Stomach (tissue), 9 donors: Measurements from ENCODE around the gene FAM20B. TPM values are rescaled to one million over a fixed set of nuclear protein-coding genes. Genes with fewer than 3 reads are reported as not detected.

Source experiments
- DNase-seq, 2 donors: peaks; one replicate each; pipeline versions ENCODE4 v3.0.0 to v3.0.0-alpha.2; 2013 to 2019
- H3K27ac ChIP-seq, 5 donors: fragments of 200-600 bp in 4 of 5; sonication (generic) in 4 of 5; one replicate each; pipeline ENCODE4 v1.5.1; 2013 to 2019; ENCODE audit warnings: mild to moderate bottlenecking in 1 of 5, moderate library complexity in 1 of 5
- H3K27me3 ChIP-seq, 3 donors: fragments of 200-600 bp; sonication (generic); one replicate each; pipeline ENCODE4 v1.5.1; 2017 to 2019; ENCODE audit warnings: mixed run types in 1 of 3
- H3K36me3 ChIP-seq, 4 donors: fragments of 200-600 bp; sonication (generic); 1 replicate in 3 of 4; 2 replicates in 1 of 4; pipeline ENCODE4 v1.5.1; 2016 to 2019
- H3K4me1 ChIP-seq, 4 donors: fragments of 200-600 bp; sonication (generic); one replicate each; pipeline ENCODE4 v1.5.1; 2016 to 2019
- H3K4me3 ChIP-seq, 4 donors: fragments of 200-600 bp; sonication (generic) in 3 of 4; one replicate each; pipeline ENCODE4 v1.5.1; 2016 to 2019; ENCODE audit warnings: mild to moderate bottlenecking in 1 of 4
- H3K9me3 ChIP-seq, 4 donors: fragments of 200-600 bp; sonication (generic); one replicate each; pipeline ENCODE4 v1.5.1; 2016 to 2019
- CTCF ChIP-seq, 7 experiments: fragments of 450-650 bp in 4 of 7; fragments of 200-600 bp in 3 of 7; sonication (generic) in 3 of 7; IDR thresholded peaks; one replicate each; pipeline ENCODE4 v1.5.1; 2016 to 2019; ENCODE audit warnings: antibody characterized with exemption in 7 of 7, control low read depth in 2 of 7, mild to moderate bottlenecking in 1 of 7
- EP300 ChIP-seq: sonication (generic); formaldehyde crosslinking; IDR thresholded peaks from one replicate; pipeline ENCODE4 v1.6.1; 2017; ENCODE audit warnings: antibody characterized with exemption
- POLR2A ChIP-seq, 4 donors: fragments of 450-650 bp; IDR thresholded peaks; one replicate each; pipeline ENCODE4 v1.6.1; 2016; ENCODE audit warnings: antibody characterized with exemption in 4 of 4, control low read depth in 2 of 4, mild to moderate bottlenecking in 1 of 4, moderate library complexity in 1 of 4
- POLR2AphosphoS5 ChIP-seq, 3 donors: sonication (generic); formaldehyde crosslinking; IDR thresholded peaks; one replicate each; pipeline ENCODE4 v1.6.1; 2016; ENCODE audit warnings: antibody characterized with exemption in 3 of 3
- WGBS, 5 donors: extraction: QIAGEN DNeasy Blood & Tissue Kit in 3 of 5; methylation state at CpG; one replicate each; pipeline versions ENCODE4 v1.1.5 to v1.1.7; 2013 to 2018; 5-methylcytosine and 5-hydroxymethylcytosine counted together
- intact Hi-C: fragments of 100-400 bp; cut with DNase I; formaldehyde crosslinking; loops from one replicate; pipeline ENCODE4 v1.15.1; 2023; ENCODE audit warnings: low total_unique reads
- polyA plus RNA-seq, 3 donors: library from polyadenylated mRNA; stranded (reverse); fragments of 200-250 nt; gene quantifications; one replicate each; pipeline ENCODE4 v1.2.3, GENCODE V29; 2013
- total RNA-seq, 5 donors: library from RNA; depleted of rRNA; stranded (reverse); fragments of >200 nt; gene quantifications; one replicate each; pipeline versions ENCODE4 v1.1.0 to v1.2.3, GENCODE V29; 2014 to 2016
- donor health status: healthy with polysubstance abuse.
- donor health status: Bipolar disorder and iron deficiency.
- donor health status: healthy.

Gene FAM20B
- total and polyA plus RNA-seq, 8 donors: 8.1 to 43.3 (median 18.5) TPM

GRCh38 chr1:179042087-179042486 is 16.4 kb downstream of the FAM20B start:
- intact Hi-C loops: no loop called here
- no peak for DNase-seq
- 89 to 97% (median 96%) methylated on average over 4 to 8 of the region's 8 CpGs for WGBS, 5 donors
- Histone ChIP-seq H3K4me3 (no peak overlapping the region), H3K27me3 (no peaks in the 10 kb centered on the region), H3K36me3 (peaks cover 0 to 17% (median 9%) of the 10 kb centered on the region in 4 donors), H3K4me1 (peaks cover 11 to 28% (median 19%) of the 10 kb centered on the region in 4 donors), H3K9me3 (no peaks in the 10 kb centered on the region), H3K27ac (no peak overlapping the region)
- TF ChIP-seq EP300 (no peak), POLR2AphosphoS5 (IDR thresholded peaks at IDR 0.05) (no peak), POLR2A (IDR thresholded peaks at IDR 0.05) (no peak), CTCF (IDR thresholded peaks at IDR 0.05) (no peak)

- TF ChIP-seq CTCF (IDR thresholded peaks at IDR 0.05) (no peak), POLR2AphosphoS5 (IDR thresholded peaks at IDR 0.05) (no peak), EP300 (no peak), POLR2A (IDR thresholded peaks at IDR 0.05) (no peak)
- Histone ChIP-seq H3K4me3 (no peak overlapping the region), H3K4me1 (peaks cover 9 to 28% (median 17%) of the 10 kb centered on the region in 4 donors), H3K9me3 (no peaks in the 10 kb centered on the region), H3K27me3 (no peaks in the 10 kb centered on the region), H3K27ac (no peak overlapping the region), H3K36me3 (peaks cover 0 to 17% (median 9%) of the 10 kb centered on the region in 4 donors)
- DNase-seq: no peak
- intact Hi-C loops: no loop called here
- 96 to 100% (median 97%) methylated on average over 5 of the region's 5 CpGs for WGBS, 5 donors
Observed at GRCh38 chr1:179042700-179043099, 17.0 kb downstream of the FAM20B start.

- intact Hi-C loops: no loop called here
- no peak for TF ChIP-seq POLR2A (IDR thresholded peaks at IDR 0.05)
- TF ChIP-seq CTCF (IDR thresholded peaks at IDR 0.05): no peak
- TF ChIP-seq EP300: no peak
- TF ChIP-seq POLR2AphosphoS5 (IDR thresholded peaks at IDR 0.05): no peak
- DNase-seq: no peak
- Histone ChIP-seq H3K4me3 (no peak overlapping the region), H3K27me3 (no peaks in the 10 kb centered on the region), H3K9me3 (no peaks in the 10 kb centered on the region), H3K36me3 (peaks cover 0 to 17% (median 9%) of the 10 kb centered on the region in 4 donors), H3K4me1 (peaks cover 4 to 25% (median 15%) of the 10 kb centered on the region in 4 donors), H3K27ac (no peak overlapping the region)
- WGBS, 5 donors: 86 to 98% (median 92%) methylated on average over 3 to 4 of the region's 4 CpGs
Observed at GRCh38 chr1:179043266-179043665, 17.6 kb downstream of the FAM20B start.

- no peak for TF ChIP-seq POLR2AphosphoS5 (IDR thresholded peaks at IDR 0.05)
- TF ChIP-seq CTCF (IDR thresholded peaks at IDR 0.05): no peak
- no peak for TF ChIP-seq EP300
- no peak for TF ChIP-seq POLR2A (IDR thresholded peaks at IDR 0.05)
Observed at GRCh38 chr1:179043907-179044306, 18.2 kb downstream of the FAM20B start.

More at GRCh38 chr1:179043907-179044306, 18.2 kb downstream of the FAM20B start:
- Histone ChIP-seq H3K36me3 (peaks cover 0 to 17% (median 9%) of the 10 kb centered on the region in 4 donors), H3K4me3 (no peak overlapping the region), H3K9me3 (no peaks in the 10 kb centered on the region), H3K27ac (no peak overlapping the region), H3K27me3 (no peaks in the 10 kb centered on the region), H3K4me1 (peaks cover 0 to 18% (median 8%) of the 10 kb centered on the region in 4 donors)
- 94 to 100% (median 97%) methylated on average over 5 of the region's 5 CpGs for WGBS, 5 donors
- no peak for DNase-seq
- intact Hi-C loops: no loop called here
